NCI-H510A treated with DMSO at 0.1 percent for 48 hours (cell line): Measurements from ENCODE around the gene CES1.
A peak's percentile ranks its signal among the peaks of the same experiment; 100 is the strongest.
"Not testable (repeated sequence)": the region's sequence is repeated elsewhere in the genome, so short reads cannot be mapped to it uniquely, and the experiment has no call there.

Experiments used
- DNase-seq: peaks from one replicate; lab custom pipeline; 2025; lab: John Stamatoyannopoulos, UW

CES1 gene

DNA sequence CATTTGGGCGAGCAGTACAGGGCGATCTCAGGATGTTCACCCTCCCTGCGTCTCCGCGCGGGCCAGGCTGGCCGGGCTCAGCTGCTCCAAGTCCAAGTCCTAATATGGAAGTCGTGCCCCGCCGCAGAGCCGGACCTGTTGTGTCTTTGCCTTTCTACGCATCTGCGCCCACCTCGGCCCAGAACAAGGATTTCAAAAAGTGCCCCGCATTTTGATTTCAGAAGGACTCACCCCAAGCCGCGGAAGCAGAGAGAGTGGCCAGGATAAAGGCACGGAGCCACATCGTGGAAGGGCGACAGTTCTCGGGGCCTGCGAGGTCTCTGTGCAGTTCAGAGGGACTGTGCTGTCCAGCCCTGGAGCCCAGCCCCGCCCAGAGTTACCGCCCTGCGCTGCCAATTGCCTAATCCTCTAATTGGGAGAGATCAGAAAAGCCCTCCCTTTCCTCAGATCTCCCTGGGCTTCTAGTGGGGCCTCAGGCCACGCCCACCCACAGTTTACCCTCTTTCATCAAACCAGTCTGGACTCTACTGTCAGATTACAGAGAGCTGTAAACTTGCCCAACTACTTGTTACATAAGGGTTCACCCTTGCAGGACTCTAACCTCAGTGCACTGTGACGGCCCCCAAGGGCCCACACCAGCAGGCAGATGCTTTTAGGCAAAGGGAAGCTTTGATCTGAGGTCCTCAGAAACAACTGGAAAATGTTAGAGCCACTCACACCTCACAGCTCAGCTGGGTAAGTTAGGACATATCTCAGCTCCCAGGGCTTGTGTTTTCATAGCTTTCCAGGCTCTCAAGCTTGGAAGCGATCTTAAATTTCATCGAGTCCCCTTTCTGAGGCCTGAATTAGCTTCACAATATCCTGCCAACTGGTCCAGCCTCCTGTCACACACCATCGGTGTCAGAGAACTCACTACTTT is at the start of gene CES1:
Gene CES1, minus strand, starts transcription at position 324 of the 919 bp plus-strand sequence. Its CDS starts 41 bp downstream, at position 283.
- DNase-seq: no peak

DNA sequence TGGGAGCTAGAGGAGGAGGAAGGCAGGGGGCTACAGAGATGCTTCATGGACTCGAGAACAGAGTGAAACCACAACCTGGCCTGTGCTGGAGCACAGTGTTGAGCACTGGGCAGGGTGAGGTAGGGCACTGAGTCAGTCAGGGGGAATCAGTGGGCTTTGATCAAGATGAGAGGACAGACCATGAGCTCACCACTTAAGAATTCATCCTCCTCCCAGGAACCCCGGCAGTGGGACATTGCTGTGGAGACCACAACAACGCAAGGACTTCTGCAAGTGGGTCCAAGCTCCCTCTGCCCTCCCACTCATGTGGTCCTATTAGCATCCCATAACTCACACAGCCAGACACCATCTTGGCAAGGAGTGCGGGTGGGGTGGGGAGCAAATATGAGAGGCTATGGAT is 44.0 kb upstream of the CES1 start:
- DNase-seq: no peak

DNA sequence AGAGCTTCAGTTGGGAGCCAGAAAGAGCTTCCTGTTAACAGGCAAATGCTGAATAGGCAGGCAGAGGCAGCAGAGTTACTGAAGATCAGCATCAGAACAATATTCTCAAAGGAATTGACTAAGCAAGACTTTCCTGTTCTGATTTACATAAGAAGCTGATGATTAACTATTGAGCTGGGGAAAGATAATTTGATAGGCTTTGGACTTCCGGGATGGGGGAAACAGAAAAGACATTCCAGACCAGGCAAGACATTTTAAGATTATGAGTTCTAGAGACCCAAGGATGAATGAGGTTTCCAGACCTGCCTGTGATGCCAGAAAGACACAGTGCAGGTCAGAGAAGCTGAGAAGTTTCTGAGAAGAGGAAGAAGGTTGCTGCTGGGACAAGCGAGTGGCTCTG is 42.4 kb upstream of the CES1 start, which contains the start of gene CES5A:
Gene CES5A, minus strand, starts transcription at position 101 of the 400 bp plus-strand sequence. CDS start 152 bp downstream, outside the sequence.
- no peak for DNase-seq

DNA sequence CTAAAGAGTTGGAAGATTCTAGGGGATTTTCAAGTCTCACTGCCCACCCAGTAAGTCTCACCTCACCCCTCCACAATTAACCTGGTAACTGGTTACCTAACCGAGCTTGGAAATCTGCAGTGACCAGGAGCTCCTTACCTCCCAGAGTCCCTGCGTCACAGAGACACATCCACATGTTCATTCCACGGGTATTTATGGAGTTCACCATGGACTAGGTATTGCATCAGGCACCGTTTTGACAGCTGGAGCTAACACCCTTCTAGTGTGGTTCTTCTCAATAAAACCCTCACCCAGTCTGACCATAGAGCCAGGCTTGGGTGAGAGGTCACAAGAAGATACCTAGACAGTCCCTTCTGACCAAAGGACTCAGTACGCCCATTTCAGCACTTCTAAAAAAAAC is 40.2 kb upstream of the CES1 start:
- no peak for DNase-seq

DNA sequence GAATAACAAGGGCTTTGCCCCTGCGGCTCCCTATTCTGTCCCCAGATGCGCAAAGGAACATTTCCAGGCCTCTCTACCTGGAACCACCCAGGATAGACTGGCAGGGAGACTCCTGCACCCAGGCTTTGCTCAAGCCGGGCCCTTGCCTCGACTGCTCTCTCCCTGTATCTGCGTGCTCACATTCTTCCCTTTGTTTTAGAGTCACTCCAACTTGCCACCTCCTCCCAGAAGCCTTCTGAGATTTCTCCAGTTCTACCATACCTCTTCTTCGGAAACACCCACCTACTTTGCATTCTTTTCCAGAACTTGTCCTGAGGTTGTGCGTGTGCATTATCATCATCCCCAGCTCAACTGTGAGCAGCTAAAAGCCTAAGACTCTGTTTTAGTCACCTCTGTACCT is 39.2 kb upstream of the CES1 start:
- no peak for DNase-seq

DNA sequence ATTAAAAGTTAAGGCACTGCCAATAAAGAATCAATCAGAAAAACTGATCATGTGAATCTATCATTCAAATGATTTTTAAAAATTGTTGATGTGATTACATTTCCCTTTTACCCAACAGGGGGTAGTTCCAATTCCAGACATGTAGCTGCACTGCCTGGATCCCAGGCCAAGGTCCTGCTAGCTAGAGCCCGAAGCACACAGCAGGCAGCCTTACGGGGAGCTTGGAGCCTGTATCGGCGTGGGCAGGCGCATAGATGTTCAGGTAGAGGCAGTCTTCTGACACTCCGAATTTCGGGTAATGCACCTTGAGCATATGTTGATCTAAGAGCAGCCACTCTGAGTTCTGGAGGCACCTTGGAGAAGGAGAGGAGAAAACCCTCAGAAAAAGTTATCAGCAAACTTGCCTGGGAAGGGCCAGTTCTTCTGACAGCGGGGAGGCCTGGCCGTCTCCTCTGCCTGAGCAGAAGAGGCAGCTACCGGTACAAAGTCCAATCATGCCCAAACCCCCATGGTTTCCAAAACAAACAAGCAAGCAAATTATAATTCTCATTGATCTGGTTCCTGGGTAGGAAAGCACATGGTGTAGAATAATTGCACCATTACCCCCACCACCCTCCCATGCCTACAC is 38.6 kb upstream of the CES1 start:
- no peak for DNase-seq

DNA sequence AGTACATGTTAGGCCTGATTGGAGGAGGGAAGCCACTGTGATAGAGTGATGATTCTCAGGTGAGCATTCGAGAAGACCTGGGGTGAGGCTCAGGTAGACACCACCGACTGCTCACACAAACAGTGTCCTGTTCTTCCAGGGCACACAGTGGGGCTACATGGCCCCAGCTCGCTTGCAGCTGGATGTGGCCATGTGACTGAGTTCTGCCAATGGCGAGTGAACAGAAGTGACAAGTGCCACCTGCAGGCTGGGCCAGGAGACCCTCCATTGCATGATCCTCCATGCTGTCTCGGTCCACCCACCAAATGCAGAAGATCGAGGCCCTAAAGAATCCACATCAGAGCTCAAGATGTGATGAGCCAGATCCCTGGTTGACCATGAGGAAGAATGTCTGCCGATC is 36.1 kb upstream of the CES1 start:
- no peak for DNase-seq

DNA sequence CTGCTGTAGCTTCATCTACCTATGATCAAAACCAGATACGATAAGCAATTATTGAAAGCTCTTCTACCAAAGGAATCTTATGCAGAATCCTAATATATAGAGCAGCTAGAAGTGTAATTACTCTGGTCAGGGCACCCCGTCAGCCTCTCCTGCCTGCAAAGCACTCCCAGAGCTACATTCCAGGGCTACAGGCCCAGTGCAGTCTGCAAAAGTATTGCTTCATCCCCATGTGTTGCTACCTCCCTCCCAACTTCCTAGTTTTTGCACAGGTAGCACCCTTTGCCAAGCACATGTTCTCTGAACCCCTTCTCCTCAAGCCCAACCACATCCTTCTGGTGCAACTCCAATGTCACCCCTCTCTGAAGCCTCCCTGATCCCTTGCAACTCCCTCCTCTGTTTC is 35.2 kb upstream of the CES1 start:
- no peak for DNase-seq

DNA sequence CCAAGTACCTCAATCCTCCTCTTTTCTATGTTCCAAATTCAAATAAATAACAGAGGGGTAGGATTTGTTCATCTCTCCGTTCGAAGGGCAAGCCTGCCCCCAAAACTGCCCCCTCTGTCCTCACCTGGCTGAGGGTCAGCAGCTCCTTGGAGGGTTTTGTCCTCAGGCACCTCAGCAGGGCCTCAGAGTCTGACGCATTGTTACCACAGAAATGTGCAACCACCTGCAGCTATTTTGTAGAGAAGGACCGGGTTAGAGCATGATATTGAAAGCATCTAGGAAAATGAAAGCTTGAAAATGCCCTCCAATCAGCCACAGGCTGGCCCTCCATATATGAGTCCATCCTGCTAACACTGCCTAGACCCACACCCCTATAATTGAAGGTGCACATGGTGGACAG is 28.4 kb upstream of the CES1 start:
- DNase-seq: no peak

DNA sequence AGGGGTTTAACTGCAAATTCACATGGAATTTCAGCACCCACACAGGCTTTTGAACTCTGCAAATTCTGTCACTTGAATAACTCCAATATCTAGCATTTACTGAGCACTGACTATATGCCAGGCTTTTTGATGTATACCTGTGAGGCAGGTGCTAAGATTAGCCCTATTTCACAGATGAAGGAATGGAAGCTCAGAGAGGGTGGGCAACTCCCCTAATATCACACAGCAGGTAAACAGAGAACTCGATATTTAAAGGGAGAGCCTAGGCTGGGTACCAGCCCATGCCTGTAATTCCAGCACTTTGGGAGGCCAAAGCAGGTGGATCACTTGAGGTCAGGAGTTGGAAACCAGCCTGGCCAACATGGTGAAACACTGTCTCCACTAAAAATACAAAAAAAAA is 24.8 kb upstream of the CES1 start:
- not testable (repeated sequence) for DNase-seq

DNA sequence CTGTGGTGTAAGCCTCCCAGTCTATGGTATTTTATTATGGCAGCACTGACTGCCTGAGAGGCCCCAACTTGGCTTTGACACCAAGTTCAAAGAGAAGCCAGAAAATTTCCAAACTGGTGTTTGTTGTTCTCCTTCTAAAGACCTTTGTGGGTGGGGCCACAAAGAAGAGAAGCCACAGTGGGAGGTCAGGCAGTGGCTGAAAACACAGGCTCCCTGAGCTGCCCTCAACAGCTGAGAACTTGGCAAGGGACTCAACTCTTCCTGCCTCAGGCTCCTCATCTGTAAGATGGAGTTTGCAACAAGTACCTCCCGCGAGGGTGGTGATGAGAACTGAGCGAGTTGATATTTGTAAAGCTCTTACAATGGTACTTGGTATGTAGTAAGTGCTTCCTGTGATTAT is 24.1 kb upstream of the CES1 start:
- DNase-seq: no peak

DNA sequence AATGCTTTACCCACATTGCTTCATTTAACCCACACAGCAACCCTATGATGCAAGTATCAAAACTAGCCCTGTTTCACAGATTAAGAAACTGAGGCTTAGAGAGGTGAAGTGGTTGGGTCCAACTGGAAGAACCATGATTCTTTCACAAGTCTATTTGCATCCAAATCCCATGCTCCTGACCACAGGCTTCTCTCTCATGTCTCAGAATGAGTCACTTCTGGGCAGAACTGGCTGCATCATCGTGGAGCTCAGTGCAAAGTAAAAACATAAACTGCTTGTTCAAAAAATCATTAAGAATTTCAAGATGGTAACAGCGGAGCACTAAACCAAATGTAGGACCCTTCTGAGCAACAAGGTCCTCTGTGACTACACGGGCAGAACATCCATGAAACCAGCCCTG is 20.2 kb upstream of the CES1 start:
- DNase-seq: no peak

DNA sequence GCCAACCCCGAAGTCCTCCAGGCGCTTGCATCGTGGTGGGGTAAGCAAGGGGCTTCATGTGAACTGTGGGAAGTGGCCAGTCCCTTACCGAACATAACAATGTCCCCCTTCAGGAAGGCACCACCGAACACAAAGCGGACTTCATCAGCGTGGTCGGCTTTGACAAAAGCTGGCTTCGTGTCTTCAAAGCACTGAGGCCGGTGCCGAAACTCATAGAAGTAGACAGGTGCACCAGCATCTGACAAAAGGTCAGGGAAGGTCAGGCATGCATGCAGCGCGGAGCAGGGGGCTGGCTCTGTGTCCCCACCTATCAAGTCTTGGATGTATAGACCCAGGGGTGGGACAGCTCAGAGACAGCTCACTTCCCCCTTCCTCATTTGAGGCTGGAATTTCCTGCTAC is 16.6 kb upstream of the CES1 start:
- DNase-seq: no peak

DNA sequence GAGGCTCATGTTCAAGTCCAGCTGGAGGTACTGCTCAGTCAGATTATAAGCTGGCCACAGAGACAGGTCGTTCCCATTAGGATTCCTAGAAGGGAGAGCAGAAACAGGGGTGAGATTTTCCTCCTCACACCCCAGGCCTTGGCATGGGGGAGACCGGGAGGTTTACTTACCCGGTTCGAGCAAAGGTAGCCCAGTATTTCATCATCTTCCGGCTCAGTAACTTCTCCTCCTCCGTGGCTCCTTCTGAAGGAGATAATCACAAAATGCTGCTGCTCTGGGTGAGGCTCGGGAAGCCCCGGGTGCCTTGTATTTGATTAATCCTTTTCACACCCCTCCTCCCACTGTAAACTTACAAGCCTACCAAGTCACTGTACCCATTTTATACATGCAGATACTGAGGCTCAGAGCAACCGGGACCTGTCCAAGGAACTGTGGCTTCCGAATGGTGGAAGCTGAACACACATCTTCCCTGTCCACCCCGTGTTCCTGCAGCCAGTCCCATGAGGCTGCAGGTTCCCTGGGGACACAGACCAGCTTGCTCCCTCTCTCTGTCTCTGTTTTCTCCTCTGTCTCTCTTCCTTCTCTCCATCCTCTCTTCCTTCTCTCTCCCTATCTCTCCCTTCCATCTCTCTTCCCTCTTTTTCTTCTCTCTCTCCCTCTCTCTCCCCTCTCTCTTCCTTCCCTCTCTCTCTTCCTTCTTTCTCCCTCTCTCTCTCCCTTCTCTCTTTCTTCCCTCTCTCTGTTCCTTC is 13.9 kb upstream of the CES1 start:
- no peak for DNase-seq

DNA sequence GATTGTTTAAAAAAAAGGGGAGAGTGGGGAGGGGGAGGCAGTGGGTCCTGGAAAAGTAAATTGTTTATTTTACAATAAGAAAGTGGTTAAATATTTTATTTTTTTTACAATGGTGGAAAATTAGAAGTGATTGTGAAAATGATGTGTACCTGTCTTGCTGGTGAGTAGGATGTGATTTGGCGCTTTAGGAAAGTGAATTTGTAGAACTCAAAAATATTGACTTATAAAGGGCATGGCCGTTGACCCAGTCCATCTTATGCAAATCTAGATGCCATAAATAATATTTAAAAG is 10.2 kb upstream of the CES1 start:
- no peak for DNase-seq

DNA sequence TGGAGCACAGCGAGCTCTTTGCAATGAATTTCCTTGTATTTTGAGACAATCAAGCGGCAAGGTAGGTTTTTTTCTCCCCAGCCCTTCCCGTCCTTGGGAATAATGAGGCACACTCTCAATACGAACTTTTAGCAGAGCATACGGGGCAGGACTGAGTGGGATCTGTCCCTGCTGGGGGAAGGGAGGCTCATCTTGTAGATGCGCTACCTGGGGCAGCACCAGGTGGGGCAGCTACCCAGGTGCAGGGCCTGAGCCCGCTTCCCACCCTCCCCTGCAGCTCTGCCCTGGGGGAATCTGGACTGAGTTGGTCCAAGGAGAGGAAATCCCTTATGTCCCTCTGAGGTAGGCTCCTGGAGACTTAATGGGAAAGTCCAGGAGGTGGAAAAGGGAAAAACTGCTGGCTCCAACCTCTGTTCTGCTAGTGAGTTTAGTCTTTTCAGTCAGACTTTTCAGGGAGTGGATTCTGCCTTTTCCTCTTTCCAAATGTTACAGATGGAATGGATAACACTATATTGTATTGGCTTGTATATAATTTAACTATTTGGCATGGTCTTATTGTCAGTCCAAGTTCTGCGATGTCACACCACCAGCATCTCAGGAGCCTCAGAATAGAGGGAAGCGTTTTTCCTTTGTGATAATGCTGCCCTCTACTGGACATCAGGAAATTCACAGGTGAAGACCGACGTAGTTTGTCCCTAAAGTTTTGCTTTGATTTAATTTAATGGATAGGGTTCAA is 9.6 kb upstream of the CES1 start:
- DNase-seq: peak; percentile 56

DNA sequence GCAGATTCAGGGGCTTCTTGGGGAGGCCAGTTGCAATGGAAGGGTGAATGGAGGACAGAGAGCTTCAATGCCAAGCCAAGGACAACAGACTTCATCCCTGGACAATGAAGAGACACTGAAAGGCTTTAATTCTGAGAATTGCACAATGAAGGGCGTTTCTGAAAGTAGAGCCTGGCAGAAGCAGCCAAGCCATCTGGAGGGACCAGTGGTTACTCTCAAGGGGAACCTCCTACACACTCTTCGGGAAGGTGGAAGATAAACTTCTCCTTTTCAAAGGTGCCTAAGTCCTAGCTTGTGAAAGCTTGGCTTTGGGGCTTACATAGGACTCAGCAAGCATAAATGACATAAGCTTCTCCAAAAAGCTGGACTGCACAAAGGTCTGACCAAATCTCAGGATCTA is 6.2 kb upstream of the CES1 start:
- DNase-seq: no peak

DNA sequence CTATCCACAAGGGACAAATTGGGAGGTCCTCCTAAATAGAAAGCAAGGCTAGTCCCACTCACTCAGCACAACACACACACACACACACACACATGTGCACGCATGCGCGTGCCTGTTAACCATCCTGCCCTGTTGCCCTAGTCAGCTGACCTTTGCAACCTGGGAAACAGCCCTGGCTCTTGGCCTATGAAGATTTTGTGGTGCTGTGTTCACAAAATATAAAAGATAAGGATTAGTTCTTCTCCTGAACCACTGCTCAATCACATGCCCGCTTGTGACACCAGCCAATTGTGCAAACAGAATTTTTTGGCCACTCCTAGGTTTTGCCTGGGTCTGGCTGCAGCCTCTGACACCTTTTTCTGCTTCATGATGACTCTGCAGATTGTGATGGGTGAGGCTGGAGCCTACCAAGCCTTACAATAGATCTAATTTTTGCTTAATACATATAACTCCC is 3.3 kb upstream of the CES1 start:
- DNase-seq: no peak

DNA sequence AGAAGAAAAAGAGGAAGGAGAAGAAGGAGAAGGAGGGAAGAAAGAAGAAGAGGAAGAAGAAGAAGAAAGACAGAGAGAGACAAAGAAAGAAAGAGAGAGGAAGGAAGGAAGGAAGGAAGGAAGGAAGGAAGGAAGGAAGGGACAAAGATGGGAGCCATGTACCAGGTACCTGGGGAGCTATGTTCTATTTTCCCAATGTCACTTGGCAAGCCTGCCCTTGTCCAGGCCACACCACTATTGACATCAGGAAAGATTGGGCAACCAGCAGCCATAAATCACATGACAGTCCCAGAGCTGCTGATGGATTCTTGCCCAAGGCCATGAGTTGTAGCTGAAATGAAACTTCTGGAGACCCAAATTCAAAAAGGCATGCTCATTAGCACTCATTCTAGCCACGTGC is 2.7 kb upstream of the CES1 start:
- no peak for DNase-seq

DNA sequence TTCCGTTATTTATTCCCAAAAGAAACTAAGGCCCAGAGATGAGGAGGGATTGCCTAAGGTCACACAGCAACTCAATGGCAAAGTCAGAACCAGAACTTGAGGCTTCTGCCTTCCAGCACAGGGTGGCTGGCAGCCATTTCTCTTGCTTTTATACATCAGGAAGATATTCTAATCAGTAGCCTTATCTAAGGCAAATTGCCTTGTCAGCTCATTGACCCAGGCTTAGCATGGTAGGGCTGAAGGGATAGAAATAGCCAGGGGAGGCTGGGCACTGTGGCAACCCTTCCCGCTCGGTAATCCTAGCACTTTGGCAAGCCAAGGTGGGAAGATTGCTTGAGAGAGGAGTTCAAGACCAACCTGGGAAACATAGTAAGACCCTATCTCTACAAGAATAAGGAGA is 2.3 kb upstream of the CES1 start:
- not testable (repeated sequence) for DNase-seq

DNA sequence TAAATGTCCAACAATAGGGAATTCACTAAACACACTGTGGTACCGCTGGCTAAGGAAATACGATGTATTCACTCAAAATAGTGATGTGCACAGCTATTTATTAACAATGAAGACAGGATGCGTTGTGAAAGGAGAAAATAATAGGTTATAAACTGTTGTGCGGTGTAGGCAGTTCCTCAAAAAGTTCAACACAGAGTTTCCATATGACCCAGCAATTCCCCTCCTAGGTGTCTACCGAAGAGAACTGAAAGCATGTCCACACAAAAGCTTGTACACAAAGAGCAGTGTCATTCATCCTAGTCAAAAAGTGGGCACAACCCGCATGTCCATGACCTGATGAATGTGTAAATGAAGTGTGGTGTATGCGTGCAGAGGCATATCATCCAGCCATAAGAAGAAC is 1.2 kb upstream of the CES1 start:
- no peak for DNase-seq

DNA sequence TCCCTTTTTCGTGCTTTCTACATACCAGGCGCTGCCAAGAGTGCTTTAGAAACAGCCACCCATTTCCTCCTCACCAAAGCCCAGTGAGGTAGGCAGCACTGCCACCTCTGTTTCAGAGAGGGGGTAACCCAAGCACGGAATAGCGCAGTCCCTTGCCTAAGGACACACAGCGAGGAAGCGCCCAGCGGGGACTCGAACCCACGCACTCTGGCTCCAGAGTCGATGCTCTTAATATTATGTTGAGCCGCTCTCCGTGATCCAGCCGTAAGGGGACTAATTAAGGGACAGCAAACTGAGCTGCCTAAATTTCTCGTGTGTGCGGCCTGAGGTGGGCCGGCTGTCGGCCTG is 497 bp downstream of the CES1 start:
- DNase-seq: no peak
